A549 (cell line): ENCODE results near the gene GNA15. TPM values are rescaled to one million over a fixed set of nuclear protein-coding genes. Genes with fewer than 3 reads are reported as not detected.
"Not testable (repeated sequence)": the region's sequence is repeated elsewhere in the genome, so short reads cannot be mapped to it uniquely, and the experiment has no call there.

Experiments used
- ATAC-seq, 2 experiments: fragments of 200-7000 bp in 1 of 2; fragments of >200 bp in 1 of 2; cut with Nextera tagmentation in 1 of 2; cut with Tn5 transposase in 1 of 2; 3 replicates each; pipeline versions ENCODE4 v1.8.0 to v1.9.1; 2018 to 2020; ENCODE audit warnings: mild to moderate bottlenecking in 1 of 2, moderate library complexity in 1 of 2
- CTCF ChIA-PET: fragments of 300-600 bp; sonication (Branson Sonifier 250); formaldehyde crosslinking; extraction: SDS; loops from one replicate; lab custom pipeline; 2021; ENCODE audit warnings: antibody characterized with exemption, inconsistent platforms; lab: Yijun Ruan, JAX
- POLR2A ChIA-PET: fragments of 350-600 bp; formaldehyde crosslinking; extraction: SDS; loops from one replicate; lab custom pipeline; 2021; ENCODE audit warnings: antibody characterized with exemption, inconsistent platforms; lab: Yijun Ruan, JAX
- DNase-seq, 2 experiments: peaks; one replicate each; pipeline versions ENCODE4 v3.0.0 to v3.0.0-alpha.2; 2011 to 2016; ENCODE audit warnings: low read depth in 1 of 2, low spot score in 1 of 2
- FAIRE-seq: peaks from 2 replicates; lab custom pipeline; 2011; peaks lifted over from hg19 to GRCh38; lab: Jason Lieb, UNC
- H3K27ac ChIP-seq, 2 experiments: fragments of >200 bp; sonication (Bioruptor Twin); formaldehyde crosslinking; 3 replicates each; pipeline ENCODE4 v1.5.1; 2016 to 2017
- H3K4me1 ChIP-seq: fragments of >200 bp; sonication (Bioruptor Twin); formaldehyde crosslinking; 3 replicates; pipeline ENCODE4 v1.6.1; 2016
- H3K4me2 ChIP-seq: fragments of >200 bp; sonication (Bioruptor Twin); formaldehyde crosslinking; 3 replicates; pipeline ENCODE4 v1.6.1; 2016
- H3K4me3 ChIP-seq: fragments of >200 bp; sonication (Bioruptor Twin); formaldehyde crosslinking; 3 replicates; pipeline ENCODE4 v1.5.1; 2016
- H3K9me3 ChIP-seq: fragments of >200 bp; sonication (Bioruptor Twin); formaldehyde crosslinking; 3 replicates; pipeline ENCODE4 v1.6.1; 2016
- BHLHE40 ChIP-seq: IDR thresholded peaks from 2 replicates; pipeline ENCODE4 v1.6.1; 2012; ENCODE audit warnings: low read depth, low read length, inconsistent platforms
- CBX8 ChIP-seq: fragments of 200-600 bp; sonication (generic); IDR thresholded peaks from 2 replicates; pipeline ENCODE4 v1.6.1; 2016
- CEBPB ChIP-seq, 2 experiments: fragments of >200 bp in 1 of 2; sonication (Bioruptor Twin) in 1 of 2; formaldehyde crosslinking in 1 of 2; IDR thresholded peaks; 2 replicates each; pipeline ENCODE4 v1.6.1; 2012 to 2016
- CHD4 ChIP-seq: fragments of 200-600 bp; sonication (generic); IDR thresholded peaks from 2 replicates; pipeline ENCODE4 v1.6.1; 2016; ENCODE audit warnings: antibody characterized with exemption, mild to moderate bottlenecking, borderline replicate concordance
- EP300 ChIP-seq, 2 experiments: fragments of >200 bp; sonication (Bioruptor Twin); formaldehyde crosslinking; IDR thresholded peaks; 2 replicates in 1 of 2; 3 replicates in 1 of 2; pipeline ENCODE4 v1.6.1; 2016 to 2017
- ESRRA ChIP-seq: fragments of 150-350 bp; IDR thresholded peaks from 2 replicates; pipeline ENCODE4 v1.6.1; 2014; ENCODE audit warnings: mild to moderate bottlenecking, low read length, borderline replicate concordance
- HDAC2 ChIP-seq: fragments of 200-600 bp; sonication (generic); IDR thresholded peaks from 2 replicates; pipeline ENCODE4 v1.6.1; 2016
- HMGXB4 ChIP-seq: fragments of 250-450 bp; sonication (Bioruptor Pico); IDR thresholded peaks from 2 replicates; pipeline ENCODE4 v1.5.0; 2021; ENCODE audit warnings: mild to moderate bottlenecking, moderate library complexity, borderline replicate concordance
- KDM1A ChIP-seq: fragments of 200-600 bp; sonication (generic); IDR thresholded peaks from 2 replicates; pipeline ENCODE4 v1.6.1; 2016; ENCODE audit warnings: low read depth, mild to moderate bottlenecking
- RAD21 ChIP-seq, 2 experiments: fragments of >200 bp in 1 of 2; sonication (Bioruptor Twin) in 1 of 2; formaldehyde crosslinking in 1 of 2; IDR thresholded peaks in 1 of 2; conservative IDR thresholded peaks in 1 of 2; 2 replicates in 1 of 2; 3 replicates in 1 of 2; pipeline ENCODE4 v1.6.1; 2012 to 2018; ENCODE audit warnings: inconsistent platforms in 1 of 2
- TFCP2L1 ChIP-seq: fragments of 250-450 bp; sonication (Bioruptor Pico); IDR thresholded peaks from 2 replicates; pipeline ENCODE4 v1.5.0; 2021; ENCODE audit warnings: mild to moderate bottlenecking
- TP53 ChIP-seq: fragments of 250-450 bp; sonication (Bioruptor Pico); IDR thresholded peaks from 2 replicates; pipeline ENCODE4 v1.5.0; 2021; ENCODE audit warnings: mild to moderate bottlenecking, moderate library complexity
- ZFP36 ChIP-seq: fragments of 450-650 bp; IDR thresholded peaks from 2 replicates; pipeline ENCODE4 v1.6.1; 2014; ENCODE audit warnings: borderline replicate concordance; ENCODE audit not compliant: partially characterized antibody
- WGBS: methylation state at CpG from one replicate; pipeline ENCODE4 v1.1.6; 2017; ENCODE audit errors: missing lambda C conversion rate; 5-methylcytosine and 5-hydroxymethylcytosine counted together
- polyA plus RNA-seq, 4 experiments: library from polyadenylated mRNA; depleted of rRNA in 3 of 4; stranded (reverse); fragments of >200 nt; fragmentation: RNase III in 1 of 4; extraction: RNeasy Plus Mini Kit Qiagen cat#74134 plus additional on column Dnase treatment in 1 of 4; gene quantifications; 2 replicates in 3 of 4; 3 replicates in 1 of 4; pipeline ENCODE4 v1.2.3, GENCODE V29; 2011 to 2017
- TF ChIP-seq, protein P1 (sequence below): IDR thresholded peaks from 2 replicates; pipeline ENCODE4 v1.6.1; 2012
- TF ChIP-seq, protein P2 (sequence below): fragments of >200 bp; sonication (Bioruptor Twin); formaldehyde crosslinking; IDR thresholded peaks from 3 replicates; pipeline ENCODE4 v1.5.1; 2016
- TF ChIP-seq, protein P3 (sequence below): fragments of 450-650 bp; IDR thresholded peaks from 2 replicates; pipeline ENCODE4 v1.6.1; 2014; ENCODE audit warnings: antibody characterized with exemption

Gene GNA15
- polyA plus RNA-seq, 2 of the 4 experiments (the other 2 are of a cell fraction): 0.06 TPM; not detected in 1

- 69% methylated on average over 11 of the region's 14 CpGs for WGBS
- CTCF ChIA-PET: interaction anchor here (1.1 to 1.8 kb wide), 4 partner anchors 10 to 26 kb away, joined by 4 to 13 read pairs (median 8); no protein-coding TSS in a partner anchor
Measured at GRCh38 chr19:3151563-3152418, 16.0 kb downstream of the GNA15 start.

GRCh38 chr19:3152419-3152780 lies 16.6 kb downstream of the GNA15 start:
- no peak overlapping the region for H3K4me3 ChIP-seq
- H3K4me1 ChIP-seq: peaks cover 12% of the 10 kb centered on the region
- TF ChIP-seq HDAC2: no peak
- no peak for TF ChIP-seq CBX8
- TF ChIP-seq EP300 (IDR thresholded peaks at IDR 0.05): no peak
- TF ChIP-seq ZFP36: no peak
- TF ChIP-seq ESRRA: no peak
- TF ChIP-seq BHLHE40: no peak
- TF ChIP-seq, protein P1, sequence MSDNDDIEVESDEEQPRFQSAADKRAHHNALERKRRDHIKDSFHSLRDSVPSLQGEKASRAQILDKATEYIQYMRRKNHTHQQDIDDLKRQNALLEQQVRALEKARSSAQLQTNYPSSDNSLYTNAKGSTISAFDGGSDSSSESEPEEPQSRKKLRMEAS: no peak
- ChIA-PET POLR2A (no interaction called here), CTCF (interaction anchor here (0.5 to 1.8 kb wide), 5 partner anchors 9 to 412 kb away, joined by 3 to 13 read pairs (median 7); no protein-coding TSS in a partner anchor)
- no peaks in the 10 kb centered on the region for H3K9me3 ChIP-seq
- WGBS: 89% methylated on average over 3 of the region's 3 CpGs
- DNase-seq: no peak
- no peak overlapping the region for H3K27ac ChIP-seq
- FAIRE-seq: no peak
- no peak overlapping the region for H3K4me2 ChIP-seq
- ATAC-seq: no peak

More at GRCh38 chr19:3151563-3152418, 16.0 kb downstream of the GNA15 start:
- peaks cover 12% of the 10 kb centered on the region for H3K4me1 ChIP-seq
- no peak overlapping the region for H3K4me3 ChIP-seq
- ATAC-seq (no peak; a peak in 1 of 6 replicates), DNase-seq (no peak), FAIRE-seq (no peak)
- POLR2A ChIA-PET: no interaction called here
- H3K27ac ChIP-seq: no peak overlapping the region
- H3K9me3 ChIP-seq: no peaks in the 10 kb centered on the region
- TF ChIP-seq, protein P2, sequence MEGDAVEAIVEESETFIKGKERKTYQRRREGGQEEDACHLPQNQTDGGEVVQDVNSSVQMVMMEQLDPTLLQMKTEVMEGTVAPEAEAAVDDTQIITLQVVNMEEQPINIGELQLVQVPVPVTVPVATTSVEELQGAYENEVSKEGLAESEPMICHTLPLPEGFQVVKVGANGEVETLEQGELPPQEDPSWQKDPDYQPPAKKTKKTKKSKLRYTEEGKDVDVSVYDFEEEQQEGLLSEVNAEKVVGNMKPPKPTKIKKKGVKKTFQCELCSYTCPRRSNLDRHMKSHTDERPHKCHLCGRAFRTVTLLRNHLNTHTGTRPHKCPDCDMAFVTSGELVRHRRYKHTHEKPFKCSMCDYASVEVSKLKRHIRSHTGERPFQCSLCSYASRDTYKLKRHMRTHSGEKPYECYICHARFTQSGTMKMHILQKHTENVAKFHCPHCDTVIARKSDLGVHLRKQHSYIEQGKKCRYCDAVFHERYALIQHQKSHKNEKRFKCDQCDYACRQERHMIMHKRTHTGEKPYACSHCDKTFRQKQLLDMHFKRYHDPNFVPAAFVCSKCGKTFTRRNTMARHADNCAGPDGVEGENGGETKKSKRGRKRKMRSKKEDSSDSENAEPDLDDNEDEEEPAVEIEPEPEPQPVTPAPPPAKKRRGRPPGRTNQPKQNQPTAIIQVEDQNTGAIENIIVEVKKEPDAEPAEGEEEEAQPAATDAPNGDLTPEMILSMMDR: no peak
- TF ChIP-seq KDM1A (no peak), TFCP2L1 (CRISPR knock-in tag) (no peak), RAD21 (conservative IDR thresholded peaks at IDR 0.05 in 1 of 2, IDR thresholded peaks at IDR 0.05 in 1 of 2) (no peak), CHD4 (no peak), TP53 (CRISPR knock-in tag) (no peak), CEBPB (IDR thresholded peaks at IDR 0.05) (no peak)
- TF ChIP-seq, protein P3, sequence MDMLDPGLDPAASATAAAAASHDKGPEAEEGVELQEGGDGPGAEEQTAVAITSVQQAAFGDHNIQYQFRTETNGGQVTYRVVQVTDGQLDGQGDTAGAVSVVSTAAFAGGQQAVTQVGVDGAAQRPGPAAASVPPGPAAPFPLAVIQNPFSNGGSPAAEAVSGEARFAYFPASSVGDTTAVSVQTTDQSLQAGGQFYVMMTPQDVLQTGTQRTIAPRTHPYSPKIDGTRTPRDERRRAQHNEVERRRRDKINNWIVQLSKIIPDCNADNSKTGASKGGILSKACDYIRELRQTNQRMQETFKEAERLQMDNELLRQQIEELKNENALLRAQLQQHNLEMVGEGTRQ: no peak
- no peak overlapping the region for H3K4me2 ChIP-seq

GRCh38 chr19:3153286-3154230 lies 17.7 kb downstream of the GNA15 start:
- H3K4me3 ChIP-seq: no peak overlapping the region
- H3K9me3 ChIP-seq: no peaks in the 10 kb centered on the region
- H3K4me2 ChIP-seq: no peak overlapping the region
- ATAC-seq: no peak
- H3K27ac ChIP-seq: no peak overlapping the region
- WGBS: 82% methylated on average over 3 of the region's 3 CpGs
- POLR2A ChIA-PET: no interaction called here
- no peak for DNase-seq
- CTCF ChIA-PET: no interaction called here
- H3K4me1 ChIP-seq: peaks cover 12% of the 10 kb centered on the region
- FAIRE-seq: no peak
- TF ChIP-seq CEBPB (IDR thresholded peaks at IDR 0.05) (no peak), TP53 (CRISPR knock-in tag) (no peak), HMGXB4 (CRISPR knock-in tag) (no peak)

DNA sequence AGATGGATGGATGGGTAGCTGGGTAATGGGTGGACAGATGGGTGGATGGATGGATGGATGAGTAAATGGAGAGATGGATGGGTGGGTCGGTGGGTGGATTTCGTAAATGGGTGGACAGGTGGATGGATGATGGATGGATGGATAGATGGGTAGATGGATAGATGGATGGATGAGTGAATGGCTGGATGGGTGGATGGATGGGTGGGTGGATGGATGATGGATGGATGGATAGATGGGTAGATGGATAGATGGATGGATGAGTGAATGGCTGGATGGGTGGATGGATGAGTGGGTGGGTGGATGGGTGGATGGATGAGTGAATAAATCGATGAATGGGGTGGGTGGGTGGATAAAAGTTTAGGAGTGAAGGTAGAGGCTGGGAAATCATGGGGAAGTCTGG lies 18.6 kb downstream of the GNA15 start:
- ATAC-seq, POLR2A ChIA-PET, H3K4me3 ChIP-seq, H3K9me3 ChIP-seq, FAIRE-seq, CTCF ChIA-PET, DNase-seq: not testable (repeated sequence)
- Histone ChIP-seq H3K4me2 (peak overlapping the region; percentile 54), H3K4me1 (peaks cover 12% of the 10 kb centered on the region), H3K27ac (peak overlapping the region; percentile 76 to 86)
- WGBS: 67% methylated on average over 3 of the region's 3 CpGs
